Upper lobe of left lung (tissue), 4 donors: ENCODE results near the gene SMLR1.

Source experiments
- CTCF ChIP-seq, 6 experiments: fragments of 450-650 bp in 4 of 6; fragments of 200-600 bp in 2 of 6; sonication (generic) in 2 of 6; IDR thresholded peaks; one replicate each; pipeline ENCODE4 v1.5.1; 2016 to 2019; ENCODE audit warnings: antibody characterized with exemption in 6 of 6
- POLR2A ChIP-seq, 4 donors: fragments of 450-650 bp; IDR thresholded peaks; one replicate each; pipeline ENCODE4 v1.5.1; 2016 to 2017; ENCODE audit warnings: antibody characterized with exemption in 4 of 4, mild to moderate bottlenecking in 2 of 4

- no peak for TF ChIP-seq CTCF (IDR thresholded peaks at IDR 0.05)
- TF ChIP-seq POLR2A (IDR thresholded peaks at IDR 0.05) = no peak
Measured at GRCh38 chr6:130797061-130797460, 30.1 kb upstream of the SMLR1 start.
